Measurements from ENCODE around the gene SP8.

Gene SP8

DNA sequence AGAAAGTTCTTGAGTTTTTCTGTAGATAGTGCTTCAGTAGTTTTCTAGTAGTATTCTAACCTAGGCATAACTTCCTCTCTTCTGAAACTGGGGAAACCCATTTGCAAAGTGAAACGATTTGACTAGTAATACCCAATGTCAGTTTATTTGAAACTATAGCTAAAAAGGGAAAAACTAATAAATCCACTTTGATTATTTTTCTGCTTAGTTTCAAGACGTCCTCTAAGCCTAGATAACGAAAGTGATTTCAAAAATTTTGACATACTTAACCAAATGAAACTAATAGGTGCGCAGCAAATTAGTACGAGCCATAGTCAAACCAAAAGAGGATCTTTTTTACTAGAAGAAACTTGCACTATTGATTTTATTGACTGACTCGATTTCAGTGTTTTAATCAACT is 9.8 kb upstream of the SP8 start:
- peaks cover 92% of the 10 kb centered on the region for H3K27me3 ChIP-seq
- H3K9me3 ChIP-seq, result no peaks in the 10 kb centered on the region
- TF ChIP-seq, protein P1, sequence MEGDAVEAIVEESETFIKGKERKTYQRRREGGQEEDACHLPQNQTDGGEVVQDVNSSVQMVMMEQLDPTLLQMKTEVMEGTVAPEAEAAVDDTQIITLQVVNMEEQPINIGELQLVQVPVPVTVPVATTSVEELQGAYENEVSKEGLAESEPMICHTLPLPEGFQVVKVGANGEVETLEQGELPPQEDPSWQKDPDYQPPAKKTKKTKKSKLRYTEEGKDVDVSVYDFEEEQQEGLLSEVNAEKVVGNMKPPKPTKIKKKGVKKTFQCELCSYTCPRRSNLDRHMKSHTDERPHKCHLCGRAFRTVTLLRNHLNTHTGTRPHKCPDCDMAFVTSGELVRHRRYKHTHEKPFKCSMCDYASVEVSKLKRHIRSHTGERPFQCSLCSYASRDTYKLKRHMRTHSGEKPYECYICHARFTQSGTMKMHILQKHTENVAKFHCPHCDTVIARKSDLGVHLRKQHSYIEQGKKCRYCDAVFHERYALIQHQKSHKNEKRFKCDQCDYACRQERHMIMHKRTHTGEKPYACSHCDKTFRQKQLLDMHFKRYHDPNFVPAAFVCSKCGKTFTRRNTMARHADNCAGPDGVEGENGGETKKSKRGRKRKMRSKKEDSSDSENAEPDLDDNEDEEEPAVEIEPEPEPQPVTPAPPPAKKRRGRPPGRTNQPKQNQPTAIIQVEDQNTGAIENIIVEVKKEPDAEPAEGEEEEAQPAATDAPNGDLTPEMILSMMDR (IDR thresholded peaks at IDR 0.05; ENCODE audit: low read depth, low read length), result no peak
- no peaks in the 10 kb centered on the region for H3K4me1 ChIP-seq
- DNase-seq, result no peak
- no peak overlapping the region for H3K4me3 ChIP-seq (ENCODE audit: low read depth, low read length)
- H3K36me3 ChIP-seq, result no peaks in the 10 kb centered on the region

GRCh38 chr7:20795881-20796280 is 9.2 kb upstream of the SP8 start:
- Histone ChIP-seq H3K9me3 (no peaks in the 10 kb centered on the region), H3K4me3 (ENCODE audit: low read depth, low read length) (no peak overlapping the region), H3K4me1 (no peaks in the 10 kb centered on the region), H3K27me3 (peaks cover 96% of the 10 kb centered on the region), H3K36me3 (no peaks in the 10 kb centered on the region)
- TF ChIP-seq, protein P1 (IDR thresholded peaks at IDR 0.05; ENCODE audit: low read depth, low read length), result no peak
- no peak for DNase-seq

- no peaks in the 10 kb centered on the region for H3K4me1 ChIP-seq
- no peak for DNase-seq
- H3K27me3 ChIP-seq, result peaks cover 98% of the 10 kb centered on the region
- no peaks in the 10 kb centered on the region for H3K36me3 ChIP-seq
- H3K9me3 ChIP-seq, result no peaks in the 10 kb centered on the region
- TF ChIP-seq, protein P1 (IDR thresholded peaks at IDR 0.05; ENCODE audit: low read depth, low read length), result no peak
- no peak overlapping the region for H3K4me3 ChIP-seq (ENCODE audit: low read depth, low read length)
These were observed 8.7 kb upstream of the SP8 start for GRCh38 chr7:20795361-20795760.

DNA sequence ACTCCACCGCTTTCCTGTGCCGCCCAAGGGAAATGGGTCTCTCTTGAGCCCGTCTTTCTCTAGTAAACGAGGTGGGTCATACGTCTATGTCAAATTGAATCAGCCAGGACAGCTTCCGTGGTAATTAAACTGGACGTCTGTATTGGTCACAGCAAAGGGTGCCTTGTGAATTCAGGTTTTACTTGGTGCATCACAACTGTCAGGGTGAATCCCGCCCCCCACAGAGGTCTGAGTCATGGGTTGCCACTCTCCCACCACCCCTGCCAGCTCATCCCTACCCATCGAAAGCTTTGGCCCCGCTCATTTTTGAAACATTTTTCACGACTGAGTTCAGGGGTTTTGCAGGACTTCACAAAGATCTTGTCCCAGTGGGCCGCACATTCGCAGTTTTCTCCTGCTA is 8.0 kb upstream of the SP8 start:
- TF ChIP-seq, protein P1 (IDR thresholded peaks at IDR 0.05; ENCODE audit: low read depth, low read length), result no peak
- no peak for DNase-seq
- no peak overlapping the region for H3K4me3 ChIP-seq (ENCODE audit: low read depth, low read length)
- no peaks in the 10 kb centered on the region for H3K4me1 ChIP-seq
- H3K9me3 ChIP-seq, result no peaks in the 10 kb centered on the region
- H3K27me3 ChIP-seq, result peaks cover 98% of the 10 kb centered on the region
- no peaks in the 10 kb centered on the region for H3K36me3 ChIP-seq

DNA sequence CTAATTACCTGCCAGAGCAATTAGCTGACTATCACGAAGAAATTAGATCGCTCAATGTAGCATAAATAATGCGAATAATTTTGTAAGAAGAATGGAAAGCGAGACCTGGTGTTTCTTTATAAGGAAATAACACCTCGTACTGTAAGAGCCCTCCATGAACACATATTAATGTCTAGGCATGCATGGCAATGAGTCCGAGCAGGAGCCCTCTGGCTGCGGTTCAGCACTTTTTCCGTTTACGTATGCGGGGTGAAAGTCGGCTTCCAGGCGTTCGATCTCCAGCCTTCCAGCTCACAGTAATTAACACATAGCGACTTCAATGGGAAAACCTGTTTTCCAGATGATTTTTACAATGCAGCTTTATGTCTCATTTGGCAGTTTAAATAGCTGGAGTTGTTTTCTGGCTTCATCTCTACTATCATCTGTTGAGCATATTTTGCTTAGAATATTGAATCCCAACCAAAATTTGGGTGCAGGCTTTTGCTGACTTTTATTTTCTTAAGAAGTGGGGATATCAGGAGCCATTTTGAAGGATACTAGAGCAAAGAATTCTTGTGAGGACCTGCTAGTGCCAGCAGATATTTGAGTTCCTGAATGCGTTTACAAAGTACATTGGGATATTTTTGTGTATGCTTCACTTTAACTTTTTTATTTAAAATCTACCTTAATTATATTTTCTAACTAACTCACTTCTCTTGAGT is 7.2 kb upstream of the SP8 start:
- no peaks in the 10 kb centered on the region for H3K9me3 ChIP-seq
- TF ChIP-seq, protein P1 (IDR thresholded peaks at IDR 0.05; ENCODE audit: low read depth, low read length), result no peak
- H3K36me3 ChIP-seq, result no peaks in the 10 kb centered on the region
- no peak overlapping the region for H3K4me3 ChIP-seq (ENCODE audit: low read depth, low read length)
- H3K4me1 ChIP-seq, result no peaks in the 10 kb centered on the region
- DNase-seq, result no peak
- peaks cover 99% of the 10 kb centered on the region for H3K27me3 ChIP-seq

- Histone ChIP-seq H3K4me1 (no peaks in the 10 kb centered on the region), H3K9me3 (no peaks in the 10 kb centered on the region), H3K36me3 (no peaks in the 10 kb centered on the region), H3K27me3 (peaks cover 99% of the 10 kb centered on the region), H3K4me3 (ENCODE audit: low read depth, low read length) (no peak overlapping the region)
- TF ChIP-seq, protein P1 (IDR thresholded peaks at IDR 0.05; ENCODE audit: low read depth, low read length), result no peak
- no peak for DNase-seq
These were observed 6.6 kb upstream of the SP8 start for GRCh38 chr7:20793248-20793647.

Measured in BE2C (cell line).